SU-DHL-6 (cell line): ENCODE data around the gene AGAP5.
"Not testable (repeated sequence)": the region's sequence is repeated elsewhere in the genome, so short reads cannot be mapped to it uniquely, and the experiment has no call there.

Experiments
- H2AFZ ChIP-seq: fragments of 200-600 bp; sonication (generic); 2 replicates; pipeline ENCODE4 v1.6.1; 2014; ENCODE audit warnings: low read depth, mild to moderate bottlenecking, moderate library complexity, mixed read lengths, antibody characterized with exemption, low read length; ENCODE audit not compliant: severe bottlenecking
- H3F3A ChIP-seq: fragments of 200-600 bp; shearing (Covaris generic); 2 replicates; pipeline ENCODE4 v1.6.0; 2016; ENCODE audit warnings: antibody characterized with exemption, mild to moderate bottlenecking; ENCODE audit not compliant: insufficient read depth
- H3K27ac ChIP-seq: fragments of 200-600 bp; sonication (generic); 2 replicates; pipeline ENCODE4 v1.5.1; 2016; ENCODE audit warnings: low read depth, mild to moderate bottlenecking, low read length, moderate library complexity, mixed read lengths
- H3K27me3 ChIP-seq: fragments of 200-600 bp; sonication (generic), shearing (Covaris generic); 2 replicates; pipeline ENCODE4 v1.6.0; 2014; ENCODE audit warnings: mild to moderate bottlenecking, low read length
- H3K36me3 ChIP-seq: fragments of 200-600 bp; sonication (generic); 2 replicates; pipeline ENCODE4 v1.6.1; 2014; ENCODE audit warnings: mild to moderate bottlenecking, low read length, mixed read lengths
- H3K4me2 ChIP-seq: fragments of 300-600, 200-600 bp; shearing (Covaris generic), sonication (generic); 2 replicates; pipeline ENCODE4 v1.6.0; 2014; ENCODE audit warnings: low read length, low read depth, mild to moderate bottlenecking; ENCODE audit not compliant: poor library complexity, severe bottlenecking
- H3K4me3 ChIP-seq: fragments of 200-600 bp; sonication (generic); 2 replicates; pipeline ENCODE4 v1.5.1; 2014; ENCODE audit warnings: antibody characterized with exemption, low read length, mild to moderate bottlenecking, mixed read lengths; ENCODE audit not compliant: insufficient read depth, poor library complexity, severe bottlenecking
- H3K79me2 ChIP-seq: fragments of 200-600 bp; sonication (generic); 2 replicates; pipeline ENCODE4 v1.6.1; 2014; ENCODE audit warnings: mild to moderate bottlenecking, low read length, moderate library complexity; ENCODE audit not compliant: insufficient read depth
- H3K9ac ChIP-seq: fragments of 200-600 bp; sonication (generic); 2 replicates; pipeline ENCODE4 v1.7.0; 2014; ENCODE audit warnings: mild to moderate bottlenecking, low read length
- H3K9me2 ChIP-seq: fragments of 200-600 bp; sonication (generic); replicated peaks from 2 replicates; pipeline ENCODE4 v1.6.1; 2014; ENCODE audit warnings: low read length; ENCODE audit not compliant: insufficient read depth
- H3K9me3 ChIP-seq: fragments of 200-600 bp; sonication (generic); 2 replicates; pipeline ENCODE4 v1.6.1; 2014; ENCODE audit warnings: low read length, mixed read lengths; ENCODE audit not compliant: insufficient read depth
- H4K20me1 ChIP-seq: fragments of 200-600 bp; sonication (generic); 2 replicates; pipeline ENCODE4 v1.6.1; 2014; ENCODE audit warnings: low read depth, mild to moderate bottlenecking, antibody characterized with exemption, low read length, moderate library complexity, mixed read lengths
- EZH2phosphoT487 ChIP-seq: fragments of 200-600 bp; sonication (generic), shearing (Covaris generic); conservative IDR thresholded peaks from 2 replicates; pipeline ENCODE4 v1.6.1; 2018; ENCODE audit warnings: mild to moderate bottlenecking, antibody characterized with exemption, low read length, moderate library complexity, mixed read lengths
- TF ChIP-seq, protein P1 (sequence below): fragments of 200-600 bp; sonication (generic); IDR thresholded peaks from one replicate; pipeline ENCODE4 v1.5.1; 2017; ENCODE audit warnings: antibody characterized with exemption, mild to moderate bottlenecking, low read length, moderate library complexity; ENCODE audit not compliant: insufficient read depth, poor library complexity, severe bottlenecking

AGAP5 gene

DNA sequence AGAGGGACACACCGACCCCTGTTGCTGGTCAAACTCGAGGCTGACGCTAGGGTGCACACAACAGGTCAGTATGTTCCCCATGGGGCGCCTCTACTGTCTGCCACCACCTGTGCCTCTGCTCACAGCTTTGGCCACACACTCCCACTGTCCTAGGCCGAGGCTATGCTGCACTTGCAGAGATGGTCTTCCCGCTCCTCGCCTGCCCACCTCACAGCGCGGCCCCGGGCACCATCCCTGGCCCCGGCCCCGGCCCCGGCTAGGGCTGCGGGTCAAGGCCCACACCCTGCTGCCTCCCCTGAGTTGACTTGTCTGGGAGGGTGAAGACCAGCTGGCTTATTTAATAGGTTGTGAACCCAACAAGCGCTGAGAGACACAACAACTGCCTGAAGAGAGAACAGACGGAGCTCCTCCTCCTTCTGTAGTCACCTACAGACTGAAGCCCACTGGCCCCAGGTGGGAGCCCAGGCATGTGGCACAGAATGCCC lies at the start of gene AGAP5:
Gene AGAP5, minus strand, starts transcription at position 435 of the 485 bp plus-strand sequence. Its CDS starts 354 bp downstream, at position 81.
- H3K9ac ChIP-seq, H2AFZ ChIP-seq, H3K79me2 ChIP-seq, H3K9me2 ChIP-seq, H3K9me3 ChIP-seq, H3K36me3 ChIP-seq, H3K4me2 ChIP-seq, H3K27me3 ChIP-seq, H3K4me3 ChIP-seq, H3F3A ChIP-seq, H4K20me1 ChIP-seq, H3K27ac ChIP-seq: not testable (repeated sequence)

DNA sequence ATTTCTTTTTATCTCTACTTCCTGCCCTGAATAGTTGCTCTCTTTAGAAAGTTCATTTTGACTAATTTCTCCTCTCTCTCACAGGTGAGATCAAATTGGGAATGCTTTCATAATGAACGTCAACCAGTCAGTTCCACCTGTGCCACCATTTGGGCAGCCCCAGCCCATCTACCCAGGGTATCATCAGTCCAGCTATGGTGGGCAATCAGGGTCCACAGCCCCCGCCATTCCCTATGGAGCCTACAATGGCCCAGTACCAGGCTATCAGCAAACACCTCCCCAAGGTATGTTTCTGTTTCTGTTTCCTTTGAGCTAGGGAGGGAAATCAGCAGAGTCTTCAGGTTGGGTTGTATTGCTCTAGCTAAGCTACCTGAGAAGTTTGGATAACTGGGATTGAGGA lies 48.8 kb upstream of the AGAP5 start:
- H3K36me3 ChIP-seq = 0 out of 2 replicates have a peak, but pooled peaks cover 6% of the 10 kb centered on the region
- H3F3A ChIP-seq = no peaks in the 10 kb centered on the region
- H3K27me3 ChIP-seq = no peaks in the 10 kb centered on the region
- H3K4me3 ChIP-seq = no peak overlapping the region
- H4K20me1 ChIP-seq = no peaks in the 10 kb centered on the region; the same call in 1 of the 2 replicates
- H3K9me3 ChIP-seq = no peaks in the 10 kb centered on the region
- no peak overlapping the region for H3K9ac ChIP-seq
- H3K4me2 ChIP-seq = no peak overlapping the region
- no peaks in the 10 kb centered on the region for H3K9me2 ChIP-seq
- no peak overlapping the region for H2AFZ ChIP-seq
- no peak overlapping the region for H3K27ac ChIP-seq
- H3K79me2 ChIP-seq = peaks cover 72% of the 10 kb centered on the region
- TF ChIP-seq, protein P1, sequence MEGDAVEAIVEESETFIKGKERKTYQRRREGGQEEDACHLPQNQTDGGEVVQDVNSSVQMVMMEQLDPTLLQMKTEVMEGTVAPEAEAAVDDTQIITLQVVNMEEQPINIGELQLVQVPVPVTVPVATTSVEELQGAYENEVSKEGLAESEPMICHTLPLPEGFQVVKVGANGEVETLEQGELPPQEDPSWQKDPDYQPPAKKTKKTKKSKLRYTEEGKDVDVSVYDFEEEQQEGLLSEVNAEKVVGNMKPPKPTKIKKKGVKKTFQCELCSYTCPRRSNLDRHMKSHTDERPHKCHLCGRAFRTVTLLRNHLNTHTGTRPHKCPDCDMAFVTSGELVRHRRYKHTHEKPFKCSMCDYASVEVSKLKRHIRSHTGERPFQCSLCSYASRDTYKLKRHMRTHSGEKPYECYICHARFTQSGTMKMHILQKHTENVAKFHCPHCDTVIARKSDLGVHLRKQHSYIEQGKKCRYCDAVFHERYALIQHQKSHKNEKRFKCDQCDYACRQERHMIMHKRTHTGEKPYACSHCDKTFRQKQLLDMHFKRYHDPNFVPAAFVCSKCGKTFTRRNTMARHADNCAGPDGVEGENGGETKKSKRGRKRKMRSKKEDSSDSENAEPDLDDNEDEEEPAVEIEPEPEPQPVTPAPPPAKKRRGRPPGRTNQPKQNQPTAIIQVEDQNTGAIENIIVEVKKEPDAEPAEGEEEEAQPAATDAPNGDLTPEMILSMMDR = no peak
- TF ChIP-seq EZH2phosphoT487 = no peak

DNA sequence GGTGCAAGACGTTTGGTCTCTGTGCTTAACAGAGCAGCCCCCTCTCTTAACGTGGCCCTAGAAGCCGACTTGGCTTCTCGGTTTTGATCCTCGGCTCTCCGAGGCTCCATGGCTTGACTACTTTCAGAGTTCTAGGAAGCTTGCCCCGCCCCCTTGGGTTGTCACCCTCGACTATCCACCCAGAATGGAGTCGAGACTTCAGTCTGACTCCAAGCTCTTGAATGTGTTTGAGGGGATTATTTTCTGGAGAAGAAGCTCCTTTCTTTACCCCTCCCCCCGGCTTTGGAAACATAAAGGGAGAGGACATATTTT lies 46.7 kb upstream of the AGAP5 start:
- Histone ChIP-seq H3F3A (no peaks in the 10 kb centered on the region), H2AFZ (peak overlapping the region; percentile 47)
- TF ChIP-seq EZH2phosphoT487 = no peak
- TF ChIP-seq, protein P1 = no peak

DNA sequence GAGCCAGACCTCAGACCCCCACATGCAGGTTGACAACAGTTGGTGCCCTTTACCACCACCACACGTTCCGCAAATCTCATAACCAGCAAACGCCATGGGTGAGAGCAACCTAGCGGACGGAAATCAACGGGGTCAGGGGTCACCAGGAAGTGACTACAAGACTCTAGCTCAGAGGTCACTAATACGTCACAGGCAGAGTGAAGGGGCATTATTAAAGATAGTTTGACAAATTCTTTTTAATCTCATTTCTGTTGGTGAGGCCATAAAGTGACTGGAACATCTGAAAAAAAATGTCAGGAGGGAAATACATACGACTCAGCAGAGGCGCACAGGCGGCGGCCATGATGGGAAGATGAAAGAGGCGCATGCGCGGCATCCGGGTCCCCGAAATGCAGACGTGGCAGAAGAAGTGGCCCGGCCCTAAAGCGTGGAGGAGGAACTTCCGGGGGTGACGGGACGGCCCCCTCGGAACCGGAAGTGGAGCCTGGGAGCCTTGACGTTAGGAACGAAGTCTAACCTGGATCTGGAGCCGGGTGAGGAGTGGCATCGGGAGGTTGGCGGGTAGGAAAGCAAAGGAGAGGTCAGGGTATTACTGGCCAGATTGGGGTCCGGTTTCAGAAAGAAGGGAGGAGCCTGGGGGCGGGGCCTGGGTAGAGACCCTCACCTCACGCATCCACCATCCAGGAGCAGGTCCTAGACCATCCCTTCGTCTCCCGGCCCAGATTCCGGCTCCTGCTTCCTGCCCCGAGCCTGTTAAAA lies 46.2 kb upstream of the AGAP5 start, which contains the start of gene SEC24C:
Gene SEC24C, plus strand, starts transcription at position 468 of the 759 bp plus-strand sequence. CDS start 2,461 bp downstream, outside the sequence.
- H3K9me3 ChIP-seq = no peaks in the 10 kb centered on the region
- peak within 1 kb of the TSS; percentile 83 for H3K4me2 ChIP-seq
- peak within 1 kb of the TSS; percentile 92 for H3K4me3 ChIP-seq
- H3K27ac ChIP-seq = peak within 1 kb of the TSS; percentile 74
- H4K20me1 ChIP-seq = no peaks in the 10 kb centered on the region; the same call in 1 of the 2 replicates
- no peaks in the 10 kb centered on the region for H3K27me3 ChIP-seq
- peaks cover 53% of the 10 kb centered on the region for H3K79me2 ChIP-seq
- peak within 1 kb of the TSS; percentile 77 for H3K9ac ChIP-seq
- peak within 1 kb of the TSS; percentile 47 for H2AFZ ChIP-seq
- no peaks in the 10 kb centered on the region for H3K9me2 ChIP-seq
- 0 out of 2 replicates have a peak, but pooled peaks cover 3% of the 10 kb centered on the region for H3K36me3 ChIP-seq
- TF ChIP-seq EZH2phosphoT487 = no peak
- TF ChIP-seq, protein P1 = no peak
- no peaks in the 10 kb centered on the region for H3F3A ChIP-seq

More for the DNA sequence above, 46.7 kb upstream of the AGAP5 start:
- Histone ChIP-seq H3K36me3 (0 out of 2 replicates have a peak, but pooled peaks cover 6% of the 10 kb centered on the region), H3K79me2 (peaks cover 59% of the 10 kb centered on the region), H3K9me3 (no peaks in the 10 kb centered on the region), H4K20me1 (no peaks in the 10 kb centered on the region; the same call in 1 of the 2 replicates), H3K9me2 (no peaks in the 10 kb centered on the region), H3K9ac (peak overlapping the region; percentile 77), H3K4me2 (peak overlapping the region; percentile 83), H3K27me3 (no peaks in the 10 kb centered on the region), H3K4me3 (peak overlapping the region; percentile 92), H3K27ac (peak overlapping the region; percentile 74; the same call in 1 of the 2 replicates)
